A673 (cell line): Measurements from ENCODE around the gene RPS6KL1. TPM values are rescaled to one million over a fixed set of nuclear protein-coding genes. Genes with fewer than 3 reads are reported as not detected.

Experiments used
- BruUV-seq: library from RNA; stranded (reverse); fragments of 400-500 nt; replicated peaks from 2 replicates; lab custom pipeline; 2021; lab: Mats Ljungman, UMichigan
- CTCF ChIA-PET: fragments of 300-600 bp; sonication (Branson Sonifier 250); formaldehyde crosslinking; loops from one replicate; lab custom pipeline; 2022; ENCODE audit warnings: antibody characterized with exemption; lab: Charles Lee
- POLR2A ChIA-PET: fragments of 300-600 bp; sonication (Branson Sonifier 250); formaldehyde crosslinking; loops from one replicate; lab custom pipeline; 2022; ENCODE audit warnings: antibody characterized with exemption; ENCODE audit not compliant: low non-redundant PET; lab: Charles Lee
- DNase-seq: peaks from one replicate; pipeline ENCODE4 v3.0.0-alpha.2; 2015; ENCODE audit warnings: low spot score
- H3K27ac ChIP-seq: fragments of 200-600 bp; sonication (generic); 2 replicates; pipeline ENCODE4 v1.5.1; 2016; ENCODE audit warnings: mixed run types, low read depth, mild to moderate bottlenecking, mixed read lengths, antibody characterized with exemption, low read length; ENCODE audit not compliant: poor library complexity, severe bottlenecking
- H3K27me3 ChIP-seq: fragments of 200-600 bp; sonication (generic); replicated peaks from 2 replicates; pipeline ENCODE4 v1.6.1; 2017; ENCODE audit warnings: mixed run types, low read depth, mild to moderate bottlenecking, mixed read lengths, antibody characterized with exemption, low read length; ENCODE audit not compliant: insufficient read depth, poor library complexity
- H3K36me3 ChIP-seq: fragments of 200-600 bp; sonication (generic); 2 replicates; pipeline ENCODE4 v1.6.1; 2016; ENCODE audit warnings: mixed run types, mild to moderate bottlenecking, mixed read lengths, antibody characterized with exemption, low read length; ENCODE audit not compliant: insufficient read depth, poor library complexity, severe bottlenecking
- H3K4me1 ChIP-seq: fragments of 200-600 bp; sonication (generic); 2 replicates; pipeline ENCODE4 v1.6.1; 2017; ENCODE audit warnings: mixed run types, mild to moderate bottlenecking, mixed read lengths, antibody characterized with exemption, low read length; ENCODE audit not compliant: insufficient read depth, poor library complexity, severe bottlenecking
- H3K4me3 ChIP-seq: fragments of 200-600 bp; sonication (generic); 2 replicates; pipeline ENCODE4 v1.5.1; 2016; ENCODE audit warnings: low read depth, mixed run types, mild to moderate bottlenecking, mixed read lengths, low read length; ENCODE audit not compliant: poor library complexity, severe bottlenecking
- H3K9me3 ChIP-seq: fragments of 200-600 bp; sonication (generic); 2 replicates; pipeline ENCODE4 v1.6.1; 2016; ENCODE audit warnings: mixed run types, low read depth, mild to moderate bottlenecking, mixed read lengths, antibody characterized with exemption, low read length; ENCODE audit not compliant: poor library complexity, severe bottlenecking
- CTCF ChIP-seq: fragments of 300-800, 200-600 bp; sonication (generic); conservative IDR thresholded peaks from 2 replicates; pipeline ENCODE4 v1.5.1; 2017; ENCODE audit warnings: low read depth, mild to moderate bottlenecking, antibody characterized with exemption, low read length, moderate library complexity, mixed read lengths
- EZH2 ChIP-seq: fragments of 200-600 bp; sonication (generic); IDR thresholded peaks from 2 replicates; pipeline ENCODE4 v1.6.1; 2017; ENCODE audit warnings: borderline replicate concordance, low read depth, mild to moderate bottlenecking, mixed read lengths, antibody characterized with exemption, low read length; ENCODE audit not compliant: poor library complexity, severe bottlenecking
- intact Hi-C: fragments of 100-400 bp; cut with micrococcal nuclease; formaldehyde crosslinking; loops from one replicate; pipeline ENCODE4 v1.10.0; 2022; ENCODE audit not compliant: unreplicated experiment
- total RNA-seq: library from RNA; stranded (reverse); gene quantifications from 2 replicates; pipeline ENCODE4 v1.2.3, GENCODE V29; 2021

The RPS6KL1 gene
- total RNA-seq, 1 experiment from 2014 or later, result 0.80 TPM

- TF ChIP-seq EZH2 (no peak), CTCF (no peak)
- POLR2A ChIA-PET, result no interaction called here
These were observed 19.1 kb upstream of the RPS6KL1 start for GRCh38 chr14:74942181-74942580.

GRCh38 chr14:74941676-74942097 lies 18.6 kb upstream of the RPS6KL1 start:
- Histone ChIP-seq H3K9me3 (no peaks in the 10 kb centered on the region), H3K27ac (peak overlapping the region; percentile 37), H3K27me3 (no peaks in the 10 kb centered on the region), H3K4me1 (peaks cover 12% of the 10 kb centered on the region), H3K36me3 (no peaks in the 10 kb centered on the region), H3K4me3 (no peak overlapping the region)
- TF ChIP-seq CTCF (no peak), EZH2 (no peak)
- ChIA-PET CTCF (no interaction called here), POLR2A (no interaction called here)
- intact Hi-C loops, result no loop called here
- peak; percentile 55 for DNase-seq
- BruUV-seq, result no TSS peak

More at GRCh38 chr14:74942181-74942580, 19.1 kb upstream of the RPS6KL1 start:
- Histone ChIP-seq H3K9me3 (no peaks in the 10 kb centered on the region), H3K4me1 (peaks cover 12% of the 10 kb centered on the region), H3K36me3 (no peaks in the 10 kb centered on the region), H3K27me3 (no peaks in the 10 kb centered on the region), H3K4me3 (no peak overlapping the region), H3K27ac (peak overlapping the region; percentile 37)
- no peak for DNase-seq
- CTCF ChIA-PET, result no interaction called here
- intact Hi-C loops, result no loop called here
- no TSS peak for BruUV-seq

GRCh38 chr14:74940956-74941565 lies 18.0 kb upstream of the RPS6KL1 start:
- H3K36me3 ChIP-seq, result no peaks in the 10 kb centered on the region
- no peaks in the 10 kb centered on the region for H3K27me3 ChIP-seq
- TF ChIP-seq CTCF (no peak), EZH2 (no peak)
- H3K4me3 ChIP-seq, result no peak overlapping the region
- H3K27ac ChIP-seq, result no peak overlapping the region
- CTCF ChIA-PET, result no interaction called here
- peaks cover 9% of the 10 kb centered on the region for H3K4me1 ChIP-seq
- DNase-seq, result no peak
- no peaks in the 10 kb centered on the region for H3K9me3 ChIP-seq
- intact Hi-C loops, result no loop called here
- no TSS peak for BruUV-seq
- POLR2A ChIA-PET, result no interaction called here
